Measurements from ENCODE around the gene COPS7A.

COPS7A gene

DNA sequence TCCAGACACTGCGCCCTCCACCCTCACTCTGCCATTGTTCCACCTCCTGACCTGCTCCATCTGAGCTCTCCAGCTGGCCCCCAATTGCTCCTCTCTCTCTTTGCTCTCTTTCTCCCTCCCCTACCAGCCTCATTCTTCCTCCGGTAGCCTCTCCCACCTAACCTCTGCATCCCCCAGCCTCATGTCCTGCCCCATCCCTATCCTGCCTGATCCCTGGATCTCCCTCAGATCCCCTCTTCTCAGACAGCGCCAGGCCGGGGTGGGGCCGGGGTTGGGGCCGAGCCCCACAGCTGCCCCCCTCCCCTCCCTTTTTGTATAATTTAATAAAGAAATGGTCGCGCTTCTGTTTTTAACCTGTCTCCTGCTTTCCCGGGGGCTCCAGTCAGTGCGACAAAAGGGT, 46.8 kb downstream of the COPS7A start:
- DNase-seq = no peak

DNA sequence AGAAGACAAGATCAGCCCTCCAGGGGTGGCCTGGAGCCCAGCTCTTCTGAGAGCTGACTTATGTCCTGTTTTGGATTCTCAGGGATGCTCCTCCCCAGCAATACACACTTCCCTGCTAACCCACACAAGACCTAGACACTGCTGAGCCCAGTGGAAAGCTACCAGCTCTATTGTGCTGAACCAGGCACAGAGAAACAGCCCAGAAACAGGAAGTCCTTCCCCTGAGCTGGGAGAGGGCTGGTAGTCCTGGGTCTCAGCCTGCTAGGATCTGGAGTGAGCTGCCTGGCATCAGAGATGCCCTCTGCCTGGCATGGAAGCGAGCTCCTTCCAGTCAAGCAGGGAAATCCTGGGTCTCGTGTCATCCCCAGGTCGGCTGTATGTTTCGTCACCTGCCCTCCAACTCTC, 47.2 kb downstream of the COPS7A start:
- DNase-seq = no peak

DNA sequence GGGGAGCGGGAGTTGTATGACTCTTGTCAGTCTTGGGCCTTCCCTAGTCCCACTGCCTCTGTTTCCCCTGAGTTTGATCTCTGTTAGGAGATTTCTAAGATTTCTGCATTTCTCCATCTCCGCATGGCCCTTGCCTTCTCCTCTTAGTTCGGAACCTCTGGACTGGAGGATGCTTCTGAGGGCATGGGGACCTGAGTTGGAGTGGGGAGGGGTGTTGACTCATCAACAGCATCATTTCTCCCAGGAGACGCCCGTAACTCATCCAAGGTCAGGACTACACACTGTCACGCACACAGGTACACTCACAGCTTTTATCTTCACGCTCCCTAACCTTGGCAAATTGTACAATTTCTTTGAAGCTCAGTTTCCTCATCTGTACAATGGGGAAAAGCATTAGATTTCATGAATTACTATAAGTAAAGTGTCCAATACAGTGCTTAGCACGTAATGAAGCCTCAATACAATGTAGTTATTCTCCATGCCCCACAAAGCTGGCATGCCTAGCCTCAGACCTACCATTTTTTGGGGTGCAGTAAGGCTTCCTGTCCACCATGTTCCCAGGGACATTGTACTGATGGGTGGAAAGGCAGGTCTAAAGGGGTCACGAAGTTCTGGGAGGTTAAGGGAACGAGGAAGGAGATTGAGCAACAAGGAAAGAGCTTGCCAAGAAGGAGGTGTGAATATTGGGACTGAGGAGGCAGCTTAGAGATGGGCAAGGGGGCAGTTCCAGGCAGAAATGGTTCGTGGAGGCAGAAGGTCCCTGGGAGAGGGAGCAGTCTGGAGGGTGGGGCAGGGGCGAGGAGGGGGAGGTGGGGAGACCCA, 47.9 kb downstream of the COPS7A start:
- no peak for DNase-seq

DNA sequence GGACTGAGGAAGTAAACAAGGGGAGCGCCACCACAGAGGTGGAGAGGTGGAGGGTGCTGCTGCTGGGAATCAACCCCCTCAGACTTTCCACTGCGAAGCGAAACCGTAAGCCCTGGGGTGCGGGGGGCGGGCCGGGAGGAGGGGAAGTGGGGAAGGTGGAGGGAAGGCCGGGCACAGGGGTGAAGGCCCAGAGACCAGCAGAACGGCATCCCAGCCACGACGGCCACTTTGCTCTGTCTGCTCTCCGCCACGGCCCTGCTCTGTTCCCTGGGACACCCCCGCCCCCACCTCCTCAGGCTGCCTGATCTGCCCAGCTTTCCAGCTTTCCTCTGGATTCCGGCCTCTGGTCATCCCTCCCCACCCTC, 48.5 kb downstream of the COPS7A start, which contains the start of gene LAG3:
Gene LAG3 (plus strand): TSS at position 190 of the 365 bp plus-strand sequence. CDS start 333 bp downstream, outside the sequence.
- DNase-seq = no peak

DNA sequence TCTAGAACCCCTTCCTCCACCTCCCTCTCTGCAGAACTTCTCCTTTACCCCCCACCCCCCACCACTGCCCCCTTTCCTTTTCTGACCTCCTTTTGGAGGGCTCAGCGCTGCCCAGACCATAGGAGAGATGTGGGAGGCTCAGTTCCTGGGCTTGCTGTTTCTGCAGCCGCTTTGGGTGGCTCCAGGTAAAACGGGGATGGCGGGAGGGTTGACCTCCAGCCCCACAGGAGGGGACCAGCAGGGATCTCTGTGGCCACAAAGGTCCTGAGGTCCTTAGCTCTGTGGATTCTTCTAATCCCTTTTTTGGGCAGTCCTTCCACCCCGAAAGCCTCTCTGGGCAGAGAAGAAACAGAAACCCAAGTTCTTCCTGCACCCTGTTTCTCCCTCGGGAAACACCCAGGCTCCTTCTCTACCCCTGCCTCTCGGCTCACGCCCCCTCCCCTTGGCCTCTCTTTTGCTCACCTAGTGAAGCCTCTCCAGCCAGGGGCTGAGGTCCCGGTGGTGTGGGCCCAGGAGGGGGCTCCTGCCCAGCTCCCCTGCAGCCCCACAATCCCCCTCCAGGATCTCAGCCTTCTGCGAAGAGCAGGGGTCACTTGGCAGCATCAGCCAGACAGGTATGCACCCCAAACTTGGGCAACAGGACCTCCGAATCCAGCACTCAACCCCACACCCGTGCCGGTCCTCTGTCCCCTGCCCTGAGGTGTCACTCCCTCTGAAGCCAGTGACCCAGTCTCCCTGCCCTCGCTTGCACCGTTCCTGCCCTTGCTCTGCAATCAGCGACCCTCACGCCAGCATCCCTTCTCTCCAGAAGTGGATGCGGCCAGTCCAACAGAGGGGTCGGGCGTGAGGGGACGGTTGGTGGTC, 49.1 kb downstream of the COPS7A start:
- no peak for DNase-seq

DNA sequence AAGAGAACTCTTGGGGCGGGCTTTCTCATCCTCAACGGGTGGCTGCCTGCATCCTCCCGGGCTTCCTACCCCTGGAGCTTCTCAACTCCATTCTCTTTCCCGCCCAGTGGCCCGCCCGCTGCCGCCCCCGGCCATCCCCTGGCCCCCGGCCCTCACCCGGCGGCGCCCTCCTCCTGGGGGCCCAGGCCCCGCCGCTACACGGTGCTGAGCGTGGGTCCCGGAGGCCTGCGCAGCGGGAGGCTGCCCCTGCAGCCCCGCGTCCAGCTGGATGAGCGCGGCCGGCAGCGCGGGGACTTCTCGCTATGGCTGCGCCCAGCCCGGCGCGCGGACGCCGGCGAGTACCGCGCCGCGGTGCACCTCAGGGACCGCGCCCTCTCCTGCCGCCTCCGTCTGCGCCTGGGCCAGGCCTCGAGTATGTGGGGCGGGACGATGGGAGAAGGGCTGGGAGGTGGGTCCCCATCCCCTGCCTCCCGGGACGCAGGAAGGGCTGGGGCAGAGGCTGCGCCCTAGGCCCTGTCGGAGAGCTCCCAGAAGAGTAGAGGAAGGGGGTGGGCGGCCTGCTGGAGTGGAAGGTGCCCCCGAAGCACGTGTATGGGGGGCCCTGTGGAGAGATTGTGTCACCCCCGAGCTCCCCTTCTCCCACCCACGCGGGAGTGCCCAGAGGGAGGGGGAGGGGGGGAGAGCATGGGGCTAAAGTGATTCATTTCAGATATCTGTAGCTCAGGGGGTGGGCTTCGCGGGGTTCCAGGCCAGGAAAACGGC, 49.9 kb downstream of the COPS7A start:
- DNase-seq = no peak

DNA sequence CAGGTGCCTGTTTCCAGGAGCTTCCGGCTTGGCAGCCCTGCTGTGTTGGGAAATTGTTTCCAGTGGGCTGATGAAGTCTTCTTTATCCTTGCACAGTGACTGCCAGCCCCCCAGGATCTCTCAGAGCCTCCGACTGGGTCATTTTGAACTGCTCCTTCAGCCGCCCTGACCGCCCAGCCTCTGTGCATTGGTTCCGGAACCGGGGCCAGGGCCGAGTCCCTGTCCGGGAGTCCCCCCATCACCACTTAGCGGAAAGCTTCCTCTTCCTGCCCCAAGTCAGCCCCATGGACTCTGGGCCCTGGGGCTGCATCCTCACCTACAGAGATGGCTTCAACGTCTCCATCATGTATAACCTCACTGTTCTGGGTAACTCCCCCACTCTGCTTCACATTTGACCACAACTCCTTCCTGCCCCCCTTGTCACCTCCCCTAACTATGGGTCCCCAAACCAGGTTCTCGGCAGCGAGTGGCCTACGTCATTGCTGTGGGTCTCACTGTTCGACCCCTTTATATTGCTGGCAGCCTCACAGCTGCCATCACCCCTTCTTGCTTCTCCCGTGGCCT, 50.7 kb downstream of the COPS7A start:
- DNase-seq = no peak

DNA sequence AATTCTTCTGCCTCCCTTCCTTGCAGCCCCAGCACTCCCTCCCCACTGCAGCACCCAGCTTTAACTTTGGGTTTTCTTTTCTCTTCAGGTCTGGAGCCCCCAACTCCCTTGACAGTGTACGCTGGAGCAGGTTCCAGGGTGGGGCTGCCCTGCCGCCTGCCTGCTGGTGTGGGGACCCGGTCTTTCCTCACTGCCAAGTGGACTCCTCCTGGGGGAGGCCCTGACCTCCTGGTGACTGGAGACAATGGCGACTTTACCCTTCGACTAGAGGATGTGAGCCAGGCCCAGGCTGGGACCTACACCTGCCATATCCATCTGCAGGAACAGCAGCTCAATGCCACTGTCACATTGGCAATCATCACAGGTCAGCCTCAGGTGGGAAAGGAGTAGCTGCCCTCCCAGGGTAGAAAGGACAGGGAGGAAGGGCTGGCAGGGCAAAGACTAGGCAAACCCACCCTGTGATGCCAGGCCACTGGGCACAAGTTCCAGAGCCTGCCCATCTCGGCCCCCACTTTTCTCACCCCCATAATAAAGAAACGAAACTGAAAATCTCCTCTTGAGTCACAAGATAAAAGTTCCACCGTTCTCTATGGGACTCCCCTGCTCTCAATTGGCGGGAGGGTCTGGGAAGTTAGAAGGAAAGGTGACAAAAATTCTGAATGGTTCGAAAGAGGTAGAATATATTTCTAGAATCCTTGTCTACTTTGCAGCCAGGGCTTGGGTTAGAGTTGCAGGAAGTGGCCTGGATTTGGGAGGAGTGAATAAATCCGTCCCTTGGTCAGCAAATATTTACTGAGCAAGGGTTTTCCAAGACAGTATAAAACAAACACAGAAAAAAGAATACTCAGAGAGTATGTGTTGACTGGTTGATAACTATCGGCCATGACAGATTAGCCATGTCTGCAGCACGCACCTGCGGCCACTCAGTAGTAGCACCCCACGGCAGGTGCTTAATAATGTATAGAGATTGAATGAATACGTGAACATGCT, 51.6 kb downstream of the COPS7A start:
- no peak for DNase-seq

DNA sequence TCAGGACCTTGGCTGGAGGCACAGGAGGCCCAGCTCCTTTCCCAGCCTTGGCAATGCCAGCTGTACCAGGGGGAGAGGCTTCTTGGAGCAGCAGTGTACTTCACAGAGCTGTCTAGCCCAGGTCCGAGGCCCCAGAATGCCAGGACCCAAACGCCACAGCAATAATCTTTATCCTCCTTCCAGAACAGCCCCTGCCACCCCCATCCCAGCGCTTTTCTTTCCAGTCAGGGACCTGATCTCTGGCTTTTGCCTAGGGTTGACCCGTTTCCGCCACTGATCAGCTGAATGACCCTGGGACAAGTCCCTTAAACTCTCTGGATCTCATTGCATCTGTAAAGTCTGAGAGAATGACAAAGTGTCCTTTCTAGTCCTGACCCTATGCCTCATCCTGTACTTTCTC, 53.5 kb downstream of the COPS7A start:
- DNase-seq = no peak

DNA sequence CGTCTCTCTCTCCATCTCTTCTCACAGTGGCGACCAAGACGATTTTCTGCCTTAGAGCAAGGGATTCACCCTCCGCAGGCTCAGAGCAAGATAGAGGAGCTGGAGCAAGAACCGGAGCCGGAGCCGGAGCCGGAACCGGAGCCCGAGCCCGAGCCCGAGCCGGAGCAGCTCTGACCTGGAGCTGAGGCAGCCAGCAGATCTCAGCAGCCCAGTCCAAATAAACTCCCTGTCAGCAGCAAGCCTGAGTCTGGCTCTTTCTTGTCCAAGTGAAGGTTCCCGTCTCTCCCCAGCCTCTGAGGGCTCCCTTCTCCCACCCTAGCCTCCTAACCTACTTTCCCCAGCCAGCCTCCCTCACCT, 54.3 kb downstream of the COPS7A start:
- no peak for DNase-seq

DNA sequence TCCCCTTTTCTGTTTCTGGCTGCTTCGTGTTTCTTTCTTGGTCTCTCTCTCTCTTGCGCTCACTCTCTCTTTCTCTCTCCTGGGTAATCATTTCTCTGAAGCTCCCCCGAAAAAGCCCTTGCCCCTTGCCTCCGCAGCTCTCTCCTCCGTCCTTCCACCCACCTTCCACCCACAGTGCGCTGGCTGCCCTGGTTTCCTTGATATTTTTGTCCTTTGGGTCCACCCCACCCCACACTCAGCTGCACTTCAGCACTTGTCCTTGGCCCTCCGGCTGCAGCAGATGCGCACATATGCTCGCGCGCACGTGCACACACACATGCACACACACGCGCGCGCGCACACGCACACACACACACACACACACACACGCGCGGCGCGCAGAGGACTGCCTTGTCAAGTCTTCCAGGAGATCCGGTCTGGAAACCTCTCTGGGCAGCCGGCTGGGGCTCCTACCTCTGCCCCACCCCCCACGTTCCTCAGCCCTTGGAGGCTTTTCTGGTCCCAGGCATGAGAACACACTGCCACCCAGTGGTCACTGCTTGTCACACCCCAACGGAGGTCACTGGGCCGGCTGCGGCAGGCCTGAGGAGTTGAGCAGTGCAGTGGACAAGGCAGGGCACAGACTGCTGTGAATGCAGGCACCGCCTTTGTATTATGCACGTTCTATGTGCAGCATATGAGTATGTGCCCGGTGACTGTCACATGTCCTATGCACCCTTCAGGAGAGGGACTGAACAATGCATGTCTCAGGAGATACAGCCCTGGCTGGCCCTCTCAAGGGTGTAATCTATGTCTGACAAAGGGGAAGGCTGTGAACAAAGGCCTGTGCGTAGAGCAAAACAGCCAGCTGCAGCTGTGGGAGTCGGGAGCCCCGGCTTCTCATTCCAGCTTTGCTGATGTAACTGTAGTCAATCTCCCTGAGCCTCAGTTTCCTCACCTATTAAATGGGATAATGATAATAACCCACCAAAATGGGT, 55.0 kb downstream of the COPS7A start:
- DNase-seq = peak; percentile 91 to 97

DNA sequence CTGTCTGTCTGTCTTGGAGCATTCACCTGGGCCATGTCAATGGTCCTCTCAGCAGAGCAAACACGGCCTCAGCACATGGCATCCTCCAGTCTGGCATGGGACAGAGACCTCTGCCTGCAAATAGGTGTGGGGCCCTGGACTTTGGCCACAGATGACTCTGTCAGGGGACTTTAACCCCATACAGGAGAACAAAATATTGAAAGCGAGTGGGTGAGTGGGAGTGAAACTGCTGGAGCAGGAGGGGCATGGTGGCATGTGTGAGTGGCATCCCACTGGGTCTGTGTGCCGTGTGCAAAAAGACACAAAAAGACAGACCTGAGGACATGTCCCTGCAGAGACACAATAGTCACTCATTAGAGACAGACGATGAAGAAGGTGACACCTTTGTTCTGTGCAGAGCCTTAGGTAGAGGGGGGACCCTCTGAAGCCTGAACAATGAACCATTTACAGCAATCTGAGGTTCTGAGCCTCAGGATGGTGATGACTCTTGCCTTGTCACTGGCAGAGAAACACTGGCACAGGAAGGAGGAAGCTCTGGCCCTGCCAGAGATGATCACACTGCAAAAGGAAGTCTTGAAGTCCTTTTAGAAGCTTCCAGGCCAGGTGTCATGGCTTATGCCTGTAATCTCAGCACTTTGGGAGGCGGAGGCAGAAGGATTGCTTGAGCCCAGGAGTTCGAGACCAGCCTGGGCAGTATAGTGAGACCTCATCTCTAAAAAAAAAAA, 56.0 kb downstream of the COPS7A start:
- no peak for DNase-seq

DNA sequence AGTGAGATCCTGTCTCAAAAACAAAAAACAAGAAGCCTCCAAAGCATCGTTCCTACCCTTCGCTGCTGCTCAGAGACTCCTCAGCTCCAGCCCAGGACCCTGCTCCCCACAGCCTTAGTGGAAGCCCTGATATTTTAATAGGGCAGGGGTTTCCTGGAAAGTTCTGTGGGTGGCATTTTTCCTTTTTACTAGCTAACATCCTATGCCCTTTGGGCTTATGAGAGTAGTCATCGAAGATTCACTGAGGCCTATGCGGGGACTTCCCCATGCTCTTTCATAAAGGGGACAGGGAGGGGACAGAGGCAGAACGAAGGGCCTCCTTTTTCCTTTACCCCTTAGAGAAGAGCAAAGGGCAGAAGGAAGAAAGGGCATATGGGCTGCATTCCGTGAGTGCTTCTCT, 56.7 kb downstream of the COPS7A start:
- DNase-seq = no peak

Data from NCI-H2081 (cell line).